ENCODE results near the gene TMEM132D. TPM values are rescaled to one million over a fixed set of nuclear protein-coding genes. Genes with fewer than 3 reads are reported as not detected.

Gene TMEM132D
- total and polyA plus RNA-seq, 7 donors, result 0.01 TPM; not detected in 6

DNA sequence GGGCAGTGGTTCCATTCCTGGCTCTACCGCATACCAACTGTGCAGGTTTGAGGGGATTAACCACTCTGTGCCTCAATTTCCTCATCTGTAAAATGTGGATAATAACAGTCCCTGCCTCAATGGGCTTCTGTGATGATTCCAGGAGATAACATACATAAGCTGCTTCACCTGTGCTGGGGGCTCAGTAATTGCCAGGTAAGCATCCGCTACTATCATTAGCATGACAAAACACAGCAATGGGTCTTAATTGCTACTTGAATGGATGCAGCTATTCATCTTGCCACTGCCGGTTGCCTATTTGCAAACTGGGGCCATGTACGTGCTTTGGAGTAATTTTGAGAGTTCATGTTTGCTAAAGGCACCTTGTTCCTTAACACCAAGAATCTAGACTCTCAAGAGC lies 132.6 kb downstream of the TMEM132D start:
- ATAC-seq (no peak), DNase-seq (no peak)
- Histone ChIP-seq H3K36me3 (ENCODE audit: insufficient read depth in 1 of 2, low read depth in 1 of 2) (no peaks in the 10 kb centered on the region), H3K4me3 (no peak overlapping the region), H3K4me1 (no peaks in the 10 kb centered on the region), H3K27ac (no peak overlapping the region), H3K27me3 (ENCODE audit: insufficient read depth in 3 of 3, low read length in 2 of 3) (no peaks in the 10 kb centered on the region), H3K9me3 (no peaks in the 10 kb centered on the region)
- intact Hi-C loops (cut with DNase I), result no loop called here
- 52 to 72% (median 70%) methylated on average over 4 of the region's 4 CpGs for WGBS, 3 donors
- TF ChIP-seq, protein P1, sequence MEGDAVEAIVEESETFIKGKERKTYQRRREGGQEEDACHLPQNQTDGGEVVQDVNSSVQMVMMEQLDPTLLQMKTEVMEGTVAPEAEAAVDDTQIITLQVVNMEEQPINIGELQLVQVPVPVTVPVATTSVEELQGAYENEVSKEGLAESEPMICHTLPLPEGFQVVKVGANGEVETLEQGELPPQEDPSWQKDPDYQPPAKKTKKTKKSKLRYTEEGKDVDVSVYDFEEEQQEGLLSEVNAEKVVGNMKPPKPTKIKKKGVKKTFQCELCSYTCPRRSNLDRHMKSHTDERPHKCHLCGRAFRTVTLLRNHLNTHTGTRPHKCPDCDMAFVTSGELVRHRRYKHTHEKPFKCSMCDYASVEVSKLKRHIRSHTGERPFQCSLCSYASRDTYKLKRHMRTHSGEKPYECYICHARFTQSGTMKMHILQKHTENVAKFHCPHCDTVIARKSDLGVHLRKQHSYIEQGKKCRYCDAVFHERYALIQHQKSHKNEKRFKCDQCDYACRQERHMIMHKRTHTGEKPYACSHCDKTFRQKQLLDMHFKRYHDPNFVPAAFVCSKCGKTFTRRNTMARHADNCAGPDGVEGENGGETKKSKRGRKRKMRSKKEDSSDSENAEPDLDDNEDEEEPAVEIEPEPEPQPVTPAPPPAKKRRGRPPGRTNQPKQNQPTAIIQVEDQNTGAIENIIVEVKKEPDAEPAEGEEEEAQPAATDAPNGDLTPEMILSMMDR (IDR thresholded peaks at IDR 0.05), result no peak

DNA sequence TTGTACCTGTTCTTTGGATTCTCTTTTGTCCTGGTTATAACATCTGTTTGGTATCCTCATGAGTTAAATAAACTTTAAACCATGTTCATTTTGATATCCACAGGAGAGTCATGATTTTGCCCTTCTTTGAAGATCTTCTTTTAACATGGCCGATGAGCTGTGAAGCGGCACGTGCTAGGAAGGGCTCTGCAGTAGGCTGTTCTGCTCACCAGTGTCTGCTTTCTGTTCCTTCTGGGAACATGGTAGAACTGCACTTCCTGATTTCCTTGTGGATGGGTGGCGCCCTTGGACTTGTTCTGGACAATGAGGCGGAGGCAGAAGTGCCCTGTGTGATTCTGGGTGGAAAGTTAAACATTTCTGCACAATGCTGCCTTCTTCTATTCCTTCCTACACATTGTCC lies 138.1 kb downstream of the TMEM132D start:
- intact Hi-C loops (cut with DNase I), result no loop called here
- Histone ChIP-seq H3K36me3 (ENCODE audit: insufficient read depth in 1 of 2, low read depth in 1 of 2) (no peaks in the 10 kb centered on the region), H3K27me3 (ENCODE audit: insufficient read depth in 3 of 3, low read length in 2 of 3) (no peaks in the 10 kb centered on the region), H3K4me1 (no peaks in the 10 kb centered on the region), H3K27ac (no peak overlapping the region), H3K9me3 (no peaks in the 10 kb centered on the region), H3K4me3 (no peak overlapping the region)
- no peak for DNase-seq
- 69 to 73% (median 72%) methylated on average over 5 of the region's 5 CpGs for WGBS, 3 donors
- ATAC-seq, result no peak
- TF ChIP-seq, protein P1 (IDR thresholded peaks at IDR 0.05), result no peak

GRCh38 chr12:129762436-129762835 lies 141.4 kb downstream of the TMEM132D start:
- Histone ChIP-seq H3K4me1 (no peaks in the 10 kb centered on the region), H3K4me3 (no peak overlapping the region), H3K27ac (no peak overlapping the region), H3K36me3 (ENCODE audit: insufficient read depth in 1 of 2, low read depth in 1 of 2) (no peaks in the 10 kb centered on the region), H3K9me3 (no peaks in the 10 kb centered on the region), H3K27me3 (ENCODE audit: insufficient read depth in 3 of 3, low read length in 2 of 3) (no peaks in the 10 kb centered on the region)
- 64 to 73% (median 67%) methylated on average over 5 of the region's 5 CpGs for WGBS, 3 donors
- intact Hi-C loops (cut with DNase I), result no loop called here
- TF ChIP-seq, protein P1 (IDR thresholded peaks at IDR 0.05), result no peak
- ATAC-seq (no peak), DNase-seq (no peak)

DNA sequence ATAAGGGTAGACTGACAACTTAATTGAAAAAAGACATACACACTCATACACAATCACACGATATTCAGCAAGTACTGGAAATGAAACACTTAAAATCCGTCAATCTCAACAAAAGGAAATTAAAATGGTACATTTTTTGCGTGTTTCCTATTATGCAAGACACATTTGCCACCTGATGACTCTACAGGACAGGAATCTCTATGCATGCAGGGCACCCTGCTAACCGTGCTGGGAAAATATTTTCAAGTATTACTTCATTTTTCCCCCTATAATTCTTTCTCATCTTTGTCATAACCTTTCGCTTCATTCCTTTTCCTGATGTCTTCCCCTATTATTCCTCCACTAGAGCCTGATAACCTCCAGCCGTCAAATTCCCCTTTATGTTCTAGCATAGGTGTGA lies 150.2 kb downstream of the TMEM132D start:
- H3K27ac ChIP-seq, result no peak overlapping the region
- no peaks in the 10 kb centered on the region for H3K4me1 ChIP-seq
- DNase-seq (no peak), ATAC-seq (no peak)
- intact Hi-C loops (cut with DNase I), result no loop called here
- TF ChIP-seq, protein P1 (IDR thresholded peaks at IDR 0.05), result no peak
- H3K9me3 ChIP-seq, result no peaks in the 10 kb centered on the region
- H3K27me3 ChIP-seq (ENCODE audit: insufficient read depth in 3 of 3, low read length in 2 of 3), result no peaks in the 10 kb centered on the region
- WGBS, 3 donors, result 75 to 84% (median 78%) methylated on average over 6 of the region's 6 CpGs
- no peak overlapping the region for H3K4me3 ChIP-seq
- no peaks in the 10 kb centered on the region for H3K36me3 ChIP-seq (ENCODE audit: insufficient read depth in 1 of 2, low read depth in 1 of 2)

- H3K27me3 ChIP-seq (ENCODE audit: insufficient read depth in 3 of 3, low read length in 2 of 3), result no peaks in the 10 kb centered on the region
- ATAC-seq (no peak), DNase-seq (no peak)
- TF ChIP-seq, protein P1 (IDR thresholded peaks at IDR 0.05), result no peak
- no peak overlapping the region for H3K27ac ChIP-seq
- H3K36me3 ChIP-seq (ENCODE audit: insufficient read depth in 1 of 2, low read depth in 1 of 2), result no peaks in the 10 kb centered on the region
- H3K4me3 ChIP-seq, result no peak overlapping the region
- intact Hi-C loops (cut with DNase I), result no loop called here
- H3K9me3 ChIP-seq, result no peaks in the 10 kb centered on the region
- no peaks in the 10 kb centered on the region for H3K4me1 ChIP-seq
- WGBS, 3 donors, result 59 to 79% (median 71%) methylated on average over 3 of the region's 3 CpGs
Observed at GRCh38 chr12:129750421-129750820, 153.4 kb downstream of the TMEM132D start.

Data from psoas muscle (tissue), 8 donors.